Inflammatory macrophage treated with lipopolysaccharide for 1 hour (primary cell): ENCODE results near the gene SYNE2.
A peak's percentile ranks its signal among the peaks of the same experiment; 100 is the strongest.
"Not testable (repeated sequence)": the region's sequence is repeated elsewhere in the genome, so short reads cannot be mapped to it uniquely, and the experiment has no call there.

Experiments used
- DNase-seq, 2 donors: peaks; one replicate each; pipeline ENCODE4 v3.0.0-alpha.2; 2020 to 2022

SYNE2 gene

DNA sequence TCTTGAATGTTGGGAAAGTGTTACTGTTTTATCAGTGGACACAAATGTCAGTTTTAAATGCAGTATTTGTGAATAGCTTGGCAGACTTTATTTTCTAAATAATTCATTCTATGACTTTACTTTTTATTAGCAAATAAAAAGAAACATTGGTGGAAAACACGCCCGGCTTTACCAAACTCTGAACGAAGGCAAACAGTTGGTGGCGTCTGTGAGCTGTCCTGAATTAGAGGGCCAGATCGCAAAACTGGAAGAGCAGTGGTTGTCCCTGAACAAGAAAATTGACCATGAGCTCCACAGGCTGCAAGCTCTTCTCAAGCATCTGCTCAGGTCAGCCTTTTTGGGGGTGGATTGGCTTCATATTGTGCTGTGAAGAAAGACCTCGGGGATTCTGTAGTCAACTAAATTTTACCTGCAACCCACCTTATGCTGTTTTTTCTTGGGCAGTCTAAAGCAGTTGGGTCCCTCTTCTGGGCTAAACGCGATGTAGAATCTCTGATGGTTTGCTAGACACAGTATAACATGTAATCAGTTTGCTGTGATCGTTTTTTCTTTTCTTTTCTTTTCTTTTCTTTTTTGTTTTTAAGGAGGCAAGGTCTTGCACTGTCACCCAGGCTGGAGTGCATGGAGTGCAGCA lies 285.0 kb downstream of the SYNE2 start:
- no peak for DNase-seq

DNA sequence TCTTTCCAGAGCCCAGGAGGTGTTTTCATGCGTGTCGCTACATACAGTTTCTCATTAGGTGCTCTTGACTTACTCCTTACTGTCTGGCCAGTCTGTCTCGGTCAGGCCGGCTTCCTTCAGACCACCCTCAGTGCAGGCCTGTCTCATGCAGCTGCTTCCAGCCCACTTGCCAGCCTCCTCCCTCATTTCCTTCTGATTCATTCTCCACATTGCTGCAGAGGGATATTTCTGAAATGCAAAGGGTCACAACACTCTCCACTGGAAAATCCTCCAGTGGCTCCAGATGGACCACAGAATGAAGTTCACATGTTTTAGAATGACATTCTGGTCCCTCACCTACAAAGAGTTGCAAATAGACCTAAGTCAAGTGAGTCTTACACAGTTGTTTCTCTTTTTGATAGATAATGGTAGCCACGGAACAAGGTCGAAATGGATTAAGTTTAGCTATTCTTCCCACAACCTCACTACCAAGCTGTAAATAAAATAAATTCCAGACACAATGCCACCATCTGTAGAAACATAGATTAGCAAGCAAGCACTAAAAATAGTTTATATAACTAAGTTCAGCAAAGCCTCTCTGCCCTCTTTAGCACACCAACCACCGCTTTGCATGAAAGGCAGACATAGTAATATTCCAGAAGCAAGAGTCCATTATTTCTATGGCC lies 294.5 kb downstream of the SYNE2 start:
- no peak for DNase-seq

- DNase-seq = no peak
Measured at GRCh38 chr14:64149921-64150320, 297.1 kb downstream of the SYNE2 start.

- peak in 1 of 2 donors; percentile 1 for DNase-seq
Measured at GRCh38 chr14:64158608-64159007, 305.8 kb downstream of the SYNE2 start.

DNA sequence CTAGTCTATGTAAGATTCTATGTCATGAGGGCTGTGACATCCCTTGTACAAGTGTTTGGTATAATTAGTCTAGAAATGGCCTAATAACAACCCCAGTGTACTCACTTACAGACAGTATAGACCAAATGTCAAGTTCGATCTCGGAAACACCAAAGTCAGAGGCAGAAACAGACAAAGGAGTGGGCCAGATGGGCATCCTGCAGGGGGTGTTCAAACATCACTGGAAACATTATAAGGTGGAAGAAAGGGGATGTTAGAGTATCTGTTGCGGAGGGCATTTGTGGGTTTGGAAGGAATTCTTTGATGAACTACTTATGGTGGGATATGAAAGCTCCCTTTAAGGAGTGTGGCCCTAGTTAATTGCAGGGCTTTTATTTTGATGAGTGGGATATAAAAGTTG lies 306.8 kb downstream of the SYNE2 start:
- DNase-seq = no peak

DNA sequence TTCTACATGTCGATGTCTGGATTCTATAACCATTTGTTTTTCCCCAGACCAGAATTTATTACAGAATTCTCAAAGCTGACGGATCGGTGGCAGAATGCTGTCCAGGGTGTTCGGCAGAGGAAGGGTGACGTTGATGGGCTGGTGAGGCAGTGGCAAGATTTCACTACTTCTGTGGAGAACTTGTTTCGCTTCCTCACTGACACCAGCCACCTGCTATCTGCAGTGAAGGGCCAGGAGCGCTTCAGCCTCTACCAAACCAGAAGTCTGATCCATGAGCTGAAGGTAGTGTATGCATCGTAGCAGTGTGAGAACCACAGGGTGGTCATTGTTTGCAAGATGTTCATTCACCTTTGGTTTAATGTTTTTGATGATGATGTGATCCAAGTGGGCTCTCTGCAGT lies 317.4 kb downstream of the SYNE2 start:
- DNase-seq = no peak

- no peak for DNase-seq
Measured at GRCh38 chr14:64174922-64175782, 322.3 kb downstream of the SYNE2 start.

GRCh38 chr14:64176330-64176729 lies 323.5 kb downstream of the SYNE2 start:
- no peak for DNase-seq

GRCh38 chr14:64178814-64179213 lies 326.0 kb downstream of the SYNE2 start:
- no peak for DNase-seq

GRCh38 chr14:64182908-64183307 lies 330.1 kb downstream of the SYNE2 start:
- not testable (repeated sequence) for DNase-seq

DNA sequence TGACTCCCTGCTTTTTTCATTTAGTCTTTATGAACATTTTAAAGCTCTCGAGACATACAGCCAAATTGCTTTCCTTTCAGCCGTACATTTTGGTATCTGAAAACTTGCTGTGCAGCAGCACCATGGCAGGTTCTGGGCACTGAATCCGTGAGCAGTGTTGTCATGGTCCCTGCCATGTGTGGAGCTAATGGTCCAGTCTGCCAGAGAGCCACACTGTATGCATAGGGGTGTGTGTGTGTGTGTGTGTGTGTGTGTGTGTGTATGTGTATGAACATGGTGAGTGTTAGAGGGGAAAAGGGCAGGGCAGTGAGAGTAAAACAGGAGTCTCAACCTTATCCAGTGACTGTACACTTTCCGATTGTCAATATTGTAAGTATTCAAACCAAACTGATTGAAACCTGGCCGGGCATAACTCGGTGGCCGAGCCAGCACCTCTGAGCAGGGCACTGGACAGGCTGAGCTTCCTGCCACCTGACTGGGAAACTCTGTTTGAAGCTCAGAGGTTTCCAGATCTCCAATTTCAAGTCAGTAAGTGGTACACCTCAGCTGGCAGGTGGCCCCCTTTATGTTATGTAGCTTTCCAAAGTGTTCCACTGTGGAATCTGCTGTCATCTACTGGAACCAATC lies 331.4 kb downstream of the SYNE2 start:
- DNase-seq = no peak

DNA sequence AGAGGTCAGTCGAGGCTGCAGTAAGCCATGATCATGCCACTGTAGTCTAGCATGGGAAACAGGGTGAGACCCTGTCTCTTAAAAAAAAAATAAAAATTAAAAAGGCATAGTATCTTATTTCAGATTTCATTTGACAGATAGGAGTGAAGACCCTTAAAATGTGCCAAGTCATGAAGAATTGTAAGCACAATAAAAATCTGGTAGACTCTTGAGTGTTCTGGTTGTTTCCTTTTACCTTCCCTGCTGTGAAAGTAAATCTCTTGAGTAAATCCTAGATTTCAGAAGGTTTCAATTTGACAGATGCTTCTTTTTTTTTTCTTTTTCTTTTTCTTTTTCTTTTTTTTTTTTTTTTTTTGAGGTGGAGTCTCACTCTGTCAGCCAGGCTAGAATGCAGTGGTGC lies 332.4 kb downstream of the SYNE2 start:
- DNase-seq = no peak

DNA sequence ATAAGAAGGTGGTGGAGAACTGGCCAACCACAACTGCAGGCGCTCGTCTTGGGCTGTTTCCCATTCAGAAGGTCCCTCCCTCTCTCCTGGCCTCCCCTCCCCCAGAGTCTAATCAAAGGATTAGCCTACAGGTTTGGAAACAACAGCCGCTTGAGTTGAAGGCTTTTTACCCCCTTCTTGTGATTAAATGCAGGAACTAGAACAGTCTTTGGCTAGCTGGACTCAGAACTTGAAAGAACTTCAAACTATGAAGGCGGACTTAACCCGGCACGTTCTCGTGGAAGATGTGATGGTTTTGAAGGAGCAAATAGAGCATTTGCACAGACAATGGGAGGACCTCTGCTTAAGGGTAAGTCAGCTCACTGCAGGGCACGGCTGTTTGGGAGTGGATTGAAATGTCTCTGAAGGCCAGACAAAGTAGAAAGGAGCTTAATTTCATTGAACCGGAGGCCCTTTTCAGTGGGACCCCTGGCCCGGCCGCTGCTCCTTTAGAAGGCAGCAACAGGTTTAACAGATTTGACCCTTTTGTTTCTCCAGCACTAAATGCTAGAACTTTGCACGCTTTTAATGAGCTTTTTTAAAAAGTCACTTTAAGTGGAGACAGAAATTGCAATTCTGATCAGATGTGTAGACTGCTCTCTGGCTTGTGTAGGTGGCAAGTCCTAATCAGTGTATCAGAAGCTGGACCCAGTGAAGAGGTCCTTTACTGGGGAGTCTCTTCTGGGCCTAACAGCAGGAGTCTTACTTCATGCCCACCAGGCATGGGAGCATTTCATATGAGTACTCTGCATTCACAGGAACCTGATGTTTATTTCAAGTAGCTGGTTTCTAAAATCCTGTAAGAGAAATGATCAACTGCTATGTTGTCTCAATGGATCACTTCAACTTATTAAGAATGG lies 333.7 kb downstream of the SYNE2 start:
- DNase-seq = no peak

GRCh38 chr14:64187331-64187730 lies 334.5 kb downstream of the SYNE2 start:
- DNase-seq = no peak

DNA sequence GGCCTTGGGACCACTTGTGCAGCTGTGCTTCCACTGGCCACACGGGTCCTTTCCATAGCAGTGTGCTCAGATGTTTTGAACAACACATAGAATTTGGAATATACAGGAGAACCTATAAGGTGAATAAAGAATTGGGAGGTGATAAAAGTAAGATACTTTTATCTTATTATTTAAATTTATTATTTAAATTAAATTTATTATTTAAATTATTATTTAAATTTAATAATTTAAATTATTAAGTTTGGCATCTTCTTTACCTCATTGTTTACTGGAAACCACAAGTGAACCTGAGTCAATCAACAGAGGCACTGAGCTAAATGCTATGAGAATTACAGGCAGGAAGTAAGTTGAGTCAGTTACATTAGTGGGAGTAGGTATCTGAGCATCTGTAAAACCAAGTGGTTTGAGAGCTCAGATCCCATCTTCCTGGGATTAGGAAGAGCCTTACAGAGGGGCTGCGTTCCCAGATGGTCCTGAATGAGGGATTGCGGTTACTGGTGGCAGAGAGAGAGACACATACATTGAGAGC lies 338.2 kb downstream of the SYNE2 start:
- no peak for DNase-seq

DNA sequence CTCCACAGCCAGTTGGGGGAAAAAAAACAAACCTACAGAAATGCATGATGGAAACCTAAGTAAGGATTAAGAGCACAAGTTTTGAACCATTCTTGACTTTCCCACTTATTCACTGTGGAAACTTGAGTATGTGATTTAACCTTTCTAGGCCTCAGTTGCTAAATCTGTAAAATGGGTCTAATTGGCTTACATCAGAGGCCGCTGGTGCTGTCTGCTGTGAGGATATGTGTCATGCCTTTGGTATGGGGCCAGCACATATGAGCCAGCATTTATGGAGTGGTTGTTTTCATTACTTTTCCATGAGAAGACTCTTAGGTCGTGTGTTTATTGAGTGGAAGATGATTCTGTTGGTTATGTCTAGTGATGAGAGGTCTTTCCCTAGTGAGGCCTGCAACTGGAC lies 339.0 kb downstream of the SYNE2 start:
- no peak for DNase-seq

DNA sequence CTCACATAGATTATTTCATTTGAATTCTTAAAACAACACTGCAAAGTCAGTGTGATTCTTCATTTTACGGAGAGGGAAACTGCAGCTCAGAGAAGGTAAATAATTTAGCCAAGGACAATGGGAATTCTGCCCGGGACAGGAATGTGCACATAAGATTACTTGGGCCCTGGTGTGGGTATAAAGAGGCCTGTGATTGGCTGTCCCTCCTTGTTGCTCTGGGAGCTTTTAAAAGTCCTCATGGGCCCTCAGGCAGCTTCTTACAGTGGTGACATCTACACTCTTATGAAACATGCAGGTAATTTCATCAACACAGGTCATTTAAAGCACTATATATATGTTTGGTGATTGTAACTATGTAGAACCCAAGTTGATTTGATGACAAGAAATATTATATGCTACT lies 341.0 kb downstream of the SYNE2 start:
- no peak for DNase-seq

DNA sequence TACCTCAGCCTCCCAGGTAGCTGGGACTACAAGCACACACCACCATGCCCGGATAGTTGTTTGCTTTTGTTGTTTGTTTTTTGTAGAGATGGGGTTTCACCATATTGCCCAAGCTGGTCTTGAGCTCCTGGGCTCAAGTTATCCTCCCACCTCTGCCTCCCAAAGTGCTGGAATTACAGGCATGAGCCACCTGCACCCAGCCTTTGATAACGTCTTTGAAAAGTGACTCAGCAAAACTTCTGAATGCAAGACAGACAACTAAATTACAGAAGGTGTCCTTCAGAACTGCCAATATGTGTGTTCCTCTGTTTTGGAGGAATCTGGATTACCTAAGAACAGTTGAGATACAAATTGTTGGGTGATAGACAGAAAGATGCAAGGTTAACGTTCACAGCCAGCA lies 341.6 kb downstream of the SYNE2 start:
- DNase-seq = no peak

- DNase-seq = no peak
Measured at GRCh38 chr14:64195199-64195598, 342.4 kb downstream of the SYNE2 start.

GRCh38 chr14:64196056-64196455 lies 343.3 kb downstream of the SYNE2 start:
- DNase-seq = no peak

- DNase-seq = no peak
Measured at GRCh38 chr14:64196814-64197411, 344.1 kb downstream of the SYNE2 start.

GRCh38 chr14:64197996-64198395 lies 345.2 kb downstream of the SYNE2 start:
- DNase-seq = no peak
